Endodermal cell (in vitro differentiated cells): Measurements from ENCODE around the gene PLA2G15. TPM values are rescaled to one million over a fixed set of nuclear protein-coding genes. Genes with fewer than 3 reads are reported as not detected.

Experiments used
- DNase-seq: peaks from one replicate; pipeline ENCODE4 v3.0.0-alpha.2; 2017
- H3K27ac ChIP-seq: 2 replicates; pipeline ENCODE4 v1.5.1; 2013; ENCODE audit warnings: mild to moderate bottlenecking, low read depth, low read length, moderate library complexity
- H3K27me3 ChIP-seq: 2 replicates; pipeline ENCODE4 v1.6.1; 2013; ENCODE audit warnings: mild to moderate bottlenecking, low read length, moderate library complexity; ENCODE audit not compliant: insufficient read depth, control insufficient read depth, poor library complexity, severe bottlenecking
- H3K36me3 ChIP-seq: 2 replicates; pipeline ENCODE4 v1.7.0; 2013; ENCODE audit warnings: mild to moderate bottlenecking, low read length, moderate library complexity; ENCODE audit not compliant: control insufficient read depth, insufficient read depth
- H3K4me1 ChIP-seq: one replicate; pipeline ENCODE4 v1.7.0; 2013; ENCODE audit warnings: low read length; ENCODE audit not compliant: control insufficient read depth, insufficient read depth
- H3K4me3 ChIP-seq: 2 replicates; pipeline ENCODE4 v1.5.1; 2013; ENCODE audit warnings: mild to moderate bottlenecking, low read length, moderate library complexity
- H3K9ac ChIP-seq: 2 replicates; pipeline ENCODE4 v1.6.1; 2013; ENCODE audit warnings: mild to moderate bottlenecking, low read length, moderate library complexity; ENCODE audit not compliant: poor library complexity, severe bottlenecking; ENCODE audit errors: extremely low read depth
- H3K9me3 ChIP-seq: 2 replicates; pipeline ENCODE4 v1.6.1; 2013; ENCODE audit warnings: mild to moderate bottlenecking, low read length, moderate library complexity; ENCODE audit not compliant: control insufficient read depth
- H3K27ac Mint-ChIP-seq: 2 replicates; pipeline ENCODE4 v1.8.0; 2020; ENCODE audit warnings: mixed read lengths
- H3K27me3 Mint-ChIP-seq: 2 replicates; pipeline ENCODE4 v1.8.0; 2021; ENCODE audit warnings: mild to moderate bottlenecking, mixed read lengths; ENCODE audit not compliant: insufficient read depth
- H3K36me3 Mint-ChIP-seq: 2 replicates; pipeline ENCODE4 v1.8.0; 2020; ENCODE audit warnings: low read depth, mixed read lengths
- H3K4me1 Mint-ChIP-seq: 2 replicates; pipeline ENCODE4 v1.8.0; 2020; ENCODE audit warnings: mixed read lengths
- H3K4me3 Mint-ChIP-seq: 2 replicates; pipeline ENCODE4 v1.8.0; 2020; ENCODE audit warnings: mild to moderate bottlenecking, moderate library complexity, mixed read lengths
- H3K9me3 Mint-ChIP-seq: 2 replicates; pipeline ENCODE4 v1.8.0; 2020; ENCODE audit warnings: mild to moderate bottlenecking, mixed read lengths
- WGBS, 2 experiments: methylation state at CpG; one replicate each; pipeline versions ENCODE4 v1.1.5 to v1.1.7; 2013; ENCODE audit warnings: missing lambda C conversion rate in 2 of 2, mixed read lengths in 1 of 2; ENCODE audit not compliant: insufficient coverage in 1 of 2, insufficient read length in 1 of 2; 5-methylcytosine and 5-hydroxymethylcytosine counted together
- total RNA-seq, 2 donors: library from RNA; stranded (reverse); fragmentation: NEBNext Ultra II Directional in 1 of 2; extraction: Animal tissue kit (Norgen Biotek cat#: 25700) in 1 of 2; gene quantifications; 2 replicates in 1 of 2; 3 replicates in 1 of 2; pipeline ENCODE4 v1.2.1, GENCODE V29; 2021
- TF ChIP-seq, protein P1 (sequence below): fragments of 200-600 bp; sonication (generic); conservative IDR thresholded peaks from 2 replicates; pipeline ENCODE4 v1.5.0; 2021; ENCODE audit warnings: antibody characterized with exemption, mild to moderate bottlenecking

The PLA2G15 gene
- total RNA-seq, 2 donors from 2014 or later = 8.7 to 10.0 TPM

DNA sequence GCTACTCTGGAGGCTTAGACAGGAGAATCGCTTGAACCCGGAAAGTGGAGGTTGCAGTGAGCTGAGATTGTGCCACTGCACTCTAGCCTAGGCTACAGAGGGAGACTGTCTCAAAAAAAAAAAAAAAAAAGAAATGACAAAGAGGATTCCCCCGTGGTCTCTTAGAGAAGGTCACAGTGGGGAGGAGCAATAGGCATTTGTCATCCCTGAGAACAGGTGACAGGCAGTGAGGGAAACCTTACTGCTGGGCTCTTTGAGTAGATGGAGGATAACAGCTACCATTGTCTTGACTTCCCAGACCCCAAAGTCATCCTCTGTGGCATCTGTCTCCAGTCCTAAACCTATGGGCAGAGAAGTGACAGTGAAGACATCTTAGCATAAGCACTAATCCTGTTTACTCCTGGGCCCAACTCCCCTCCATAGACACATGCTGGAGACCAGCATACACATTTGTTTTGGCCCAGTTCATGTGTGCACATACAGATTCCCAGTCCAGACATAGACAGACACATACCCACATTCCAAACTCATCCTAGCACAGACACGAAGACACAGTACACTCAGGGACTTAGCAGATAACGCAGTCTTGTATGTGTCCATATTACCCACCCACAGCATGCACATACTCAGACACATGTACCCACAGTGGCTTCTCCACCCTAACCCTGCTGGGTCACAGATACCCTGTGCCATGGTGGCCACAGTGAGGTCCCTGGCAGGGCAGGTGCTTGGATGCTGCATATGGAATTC is 11.9 kb upstream of the PLA2G15 start:
- no peak overlapping the region for H3K9ac ChIP-seq
- no peak for DNase-seq
- Mint-ChIP-seq H3K9me3 (peaks cover 1% of the 10 kb centered on the region), H3K36me3 (peaks cover 31% of the 10 kb centered on the region), H3K27ac (no peak overlapping the region), H3K4me3 (peak overlapping the region; percentile 87), H3K4me1 (peaks cover 14% of the 10 kb centered on the region), H3K27me3 (no peaks in the 10 kb centered on the region)
- H3K9me3 ChIP-seq = no peaks in the 10 kb centered on the region
- H3K4me1 ChIP-seq = peaks cover 5% of the 10 kb centered on the region
- WGBS, 2 experiments = 93 to 97% methylated on average over 4 to 5 of the region's 5 CpGs
- H3K27ac ChIP-seq = no peak overlapping the region
- H3K36me3 ChIP-seq = peaks cover 46% of the 10 kb centered on the region
- TF ChIP-seq, protein P1, sequence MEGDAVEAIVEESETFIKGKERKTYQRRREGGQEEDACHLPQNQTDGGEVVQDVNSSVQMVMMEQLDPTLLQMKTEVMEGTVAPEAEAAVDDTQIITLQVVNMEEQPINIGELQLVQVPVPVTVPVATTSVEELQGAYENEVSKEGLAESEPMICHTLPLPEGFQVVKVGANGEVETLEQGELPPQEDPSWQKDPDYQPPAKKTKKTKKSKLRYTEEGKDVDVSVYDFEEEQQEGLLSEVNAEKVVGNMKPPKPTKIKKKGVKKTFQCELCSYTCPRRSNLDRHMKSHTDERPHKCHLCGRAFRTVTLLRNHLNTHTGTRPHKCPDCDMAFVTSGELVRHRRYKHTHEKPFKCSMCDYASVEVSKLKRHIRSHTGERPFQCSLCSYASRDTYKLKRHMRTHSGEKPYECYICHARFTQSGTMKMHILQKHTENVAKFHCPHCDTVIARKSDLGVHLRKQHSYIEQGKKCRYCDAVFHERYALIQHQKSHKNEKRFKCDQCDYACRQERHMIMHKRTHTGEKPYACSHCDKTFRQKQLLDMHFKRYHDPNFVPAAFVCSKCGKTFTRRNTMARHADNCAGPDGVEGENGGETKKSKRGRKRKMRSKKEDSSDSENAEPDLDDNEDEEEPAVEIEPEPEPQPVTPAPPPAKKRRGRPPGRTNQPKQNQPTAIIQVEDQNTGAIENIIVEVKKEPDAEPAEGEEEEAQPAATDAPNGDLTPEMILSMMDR = no peak
- H3K27me3 ChIP-seq = peaks cover 5% of the 10 kb centered on the region
- H3K4me3 ChIP-seq = peak overlapping the region; percentile 29

DNA sequence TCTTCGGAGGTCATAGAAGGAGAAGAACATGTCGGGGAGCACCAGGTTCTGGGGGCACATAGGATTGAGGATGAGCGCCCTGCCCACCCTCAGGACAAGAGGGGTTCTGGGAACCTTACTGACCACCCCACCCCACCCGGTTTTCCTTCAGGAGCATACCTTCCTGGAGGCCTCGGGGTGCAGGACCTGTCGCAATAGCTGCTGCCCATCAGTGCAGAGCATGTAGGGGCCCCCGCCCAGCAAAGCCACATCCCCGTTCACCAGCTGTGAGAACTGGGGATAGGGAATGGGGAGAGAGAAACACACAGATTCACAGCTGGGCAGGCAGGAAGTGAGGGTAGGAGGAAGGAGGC is 11.4 kb upstream of the PLA2G15 start:
- no peak overlapping the region for H3K27ac ChIP-seq
- H3K9me3 ChIP-seq = no peaks in the 10 kb centered on the region
- H3K9me3 Mint-ChIP-seq = peaks cover 4% of the 10 kb centered on the region
- peaks cover 14% of the 10 kb centered on the region for H3K4me1 Mint-ChIP-seq
- H3K36me3 Mint-ChIP-seq = peaks cover 31% of the 10 kb centered on the region
- H3K4me1 ChIP-seq = peaks cover 5% of the 10 kb centered on the region
- TF ChIP-seq, protein P1 = no peak
- H3K36me3 ChIP-seq = peaks cover 42% of the 10 kb centered on the region
- H3K4me3 Mint-ChIP-seq = peak overlapping the region; percentile 87
- peaks cover 3% of the 10 kb centered on the region for H3K27me3 Mint-ChIP-seq
- DNase-seq = no peak
- peak overlapping the region; percentile 90 for H3K4me3 ChIP-seq
- WGBS, 2 experiments = 90 to 94% methylated on average over 7 to 8 of the region's 8 CpGs
- H3K27ac Mint-ChIP-seq = no peak overlapping the region
- H3K9ac ChIP-seq = no peak overlapping the region
- peaks cover 5% of the 10 kb centered on the region for H3K27me3 ChIP-seq

DNA sequence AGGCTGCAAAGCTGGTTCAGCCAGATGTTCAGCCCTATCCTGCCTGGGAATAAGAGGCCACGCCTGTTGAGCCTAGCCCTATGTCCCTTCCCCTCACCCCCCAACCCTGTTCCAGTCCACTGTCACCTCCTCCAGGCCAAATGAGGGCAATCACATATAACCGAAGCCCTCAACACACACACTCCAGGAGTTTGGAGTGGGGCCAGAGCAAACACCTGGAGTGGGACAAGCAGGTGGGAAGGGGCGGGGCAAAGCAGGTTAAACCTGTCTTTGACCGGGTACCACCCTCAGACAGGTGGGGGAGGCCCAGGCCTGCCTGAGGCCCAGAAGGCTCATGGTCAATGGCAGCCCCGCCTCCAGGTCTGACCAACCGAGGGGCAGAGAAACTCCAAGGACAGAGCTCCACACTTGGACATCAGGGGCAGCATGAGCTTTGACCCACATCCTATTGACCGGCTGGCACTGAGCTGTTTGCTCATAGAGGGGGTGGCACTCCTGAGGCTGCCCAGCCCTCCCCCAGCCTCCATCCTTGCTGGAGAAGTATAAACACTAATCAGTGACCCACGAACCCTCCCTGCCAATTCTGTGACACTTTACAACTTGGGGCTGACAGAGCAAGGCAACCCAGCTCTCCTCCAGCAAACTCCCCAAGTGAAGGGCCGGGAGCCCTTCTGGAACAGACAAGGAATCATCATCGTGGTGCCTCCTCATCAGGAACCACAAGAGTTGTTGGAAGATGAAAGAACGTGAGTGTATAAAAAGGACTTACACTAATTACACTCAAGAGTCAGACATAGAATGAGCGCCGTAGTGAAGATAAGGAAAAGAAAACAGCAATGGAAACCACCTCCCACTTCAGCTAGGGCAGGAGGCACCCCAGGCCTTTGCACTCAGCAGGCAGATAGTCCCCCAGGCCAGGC is 10.7 kb upstream of the PLA2G15 start:
- Histone ChIP-seq H3K9ac (peak overlapping the region; percentile 64), H3K4me3 (peak overlapping the region; percentile 90), H3K27me3 (peaks cover 5% of the 10 kb centered on the region), H3K36me3 (peaks cover 38% of the 10 kb centered on the region), H3K27ac (no peak overlapping the region), H3K9me3 (no peaks in the 10 kb centered on the region), H3K4me1 (peaks cover 5% of the 10 kb centered on the region)
- Mint-ChIP-seq H3K4me1 (peaks cover 14% of the 10 kb centered on the region), H3K9me3 (peaks cover 10% of the 10 kb centered on the region), H3K27ac (peak overlapping the region; percentile 5), H3K36me3 (peaks cover 29% of the 10 kb centered on the region), H3K27me3 (peaks cover 5% of the 10 kb centered on the region), H3K4me3 (peak overlapping the region; percentile 87)
- 80 to 81% methylated on average over 2 to 11 of the region's 13 CpGs for WGBS, 2 experiments
- TF ChIP-seq, protein P1 = no peak
- DNase-seq = peak; percentile 80
